GM20000 (cell line): ENCODE data around the gene NAGS.
"Not testable (repeated sequence)": the region's sequence is repeated elsewhere in the genome, so short reads cannot be mapped to it uniquely, and the experiment has no call there.

Experiments used
- DNase-seq: peaks from one replicate; pipeline ENCODE4 v3.0.0; 2012; ENCODE audit warnings: low spot score
- CTCF ChIP-seq: IDR thresholded peaks from 2 replicates; pipeline ENCODE4 v1.5.1; 2012; ENCODE audit warnings: mild to moderate bottlenecking, control low read depth; ENCODE audit errors: extremely low read depth, missing control alignments

The NAGS gene

GRCh38 chr17:44023545-44024270, 19.3 kb downstream of the NAGS start:
- DNase-seq = no peak
- no peak for TF ChIP-seq CTCF

- no peak for TF ChIP-seq CTCF
- no peak for DNase-seq
Measured at GRCh38 chr17:44024271-44024663, 19.8 kb downstream of the NAGS start.

GRCh38 chr17:44024853-44025252, 20.4 kb downstream of the NAGS start:
- no peak for TF ChIP-seq CTCF
- DNase-seq = no peak

GRCh38 chr17:44029736-44030135, 25.3 kb downstream of the NAGS start:
- no peak for DNase-seq
- TF ChIP-seq CTCF = no peak

- no peak for TF ChIP-seq CTCF
- no peak for DNase-seq
Measured at GRCh38 chr17:44030482-44030881, 26.1 kb downstream of the NAGS start.

- no peak for DNase-seq
- TF ChIP-seq CTCF = no peak
Measured at GRCh38 chr17:44033861-44034408, 29.5 kb downstream of the NAGS start.

GRCh38 chr17:44034688-44035087, 30.3 kb downstream of the NAGS start:
- DNase-seq = not testable (repeated sequence)

GRCh38 chr17:44037471-44037870, 33.0 kb downstream of the NAGS start:
- no peak for TF ChIP-seq CTCF
- no peak for DNase-seq
